ENCODE measurements around the gene GJB5. TPM values are rescaled to one million over a fixed set of nuclear protein-coding genes. Genes with fewer than 3 reads are reported as not detected.

Gene GJB5
- total RNA-seq, 4 donors from 2014 or later: not detected

- Histone ChIP-seq H3K9me3 (no peaks in the 10 kb centered on the region), H3K27me3 (peaks cover 0 to 45% (median 0%) of the 10 kb centered on the region in 4 donors), H3K36me3 (no peaks in the 10 kb centered on the region), H3K27ac (replicated peaks in 1 of 4) (no peak overlapping the region), H3K4me3 (no peak overlapping the region), H3K4me1 (peaks cover 0 to 3% (median 0%) of the 10 kb centered on the region in 4 donors)
- intact Hi-C loops (cut with DNase I): no loop called here
- no peak for TF ChIP-seq POLR2AphosphoS5 (IDR thresholded peaks at IDR 0.05)
- WGBS: 96% methylated on average over 4 of the region's 4 CpGs
- no peak for DNase-seq (ENCODE audit: extremely low spot score)
These were observed 8.7 kb upstream of the GJB5 start for GRCh38 chr1:34746101-34746500.

- TF ChIP-seq CTCF (IDR thresholded peaks at IDR 0.05) (no peak), POLR2A (IDR thresholded peaks at IDR 0.05; ENCODE audit: low read depth) (no peak), EP300 (IDR thresholded peaks at IDR 0.05) (no peak), POLR2AphosphoS5 (IDR thresholded peaks at IDR 0.05) (no peak)
- WGBS: 66% methylated on average over 18 of the region's 18 CpGs
- H3K36me3 ChIP-seq: no peaks in the 10 kb centered on the region
- peaks cover 0 to 42% (median 0%) of the 10 kb centered on the region in 4 donors for H3K27me3 ChIP-seq
- DNase-seq (ENCODE audit: extremely low spot score): no peak
- no peak overlapping the region for H3K27ac ChIP-seq (replicated peaks in 1 of 4)
- H3K4me3 ChIP-seq: no peak overlapping the region
- peaks cover 0 to 3% (median 0%) of the 10 kb centered on the region in 4 donors for H3K4me1 ChIP-seq
- H3K9me3 ChIP-seq: no peaks in the 10 kb centered on the region
- intact Hi-C loops (cut with DNase I): no loop called here
These were observed 7.8 kb upstream of the GJB5 start for GRCh38 chr1:34746785-34747637.

GRCh38 chr1:34747638-34747941 lies 7.3 kb upstream of the GJB5 start:
- TF ChIP-seq POLR2A (IDR thresholded peaks at IDR 0.05; ENCODE audit: low read depth) (no peak), POLR2AphosphoS5 (IDR thresholded peaks at IDR 0.05) (no peak), EP300 (IDR thresholded peaks at IDR 0.05) (no peak), CTCF (IDR thresholded peaks at IDR 0.05) (no peak)
- 64% methylated on average over 6 of the region's 6 CpGs for WGBS
- Histone ChIP-seq H3K27ac (replicated peaks in 1 of 4) (no peak overlapping the region), H3K27me3 (peaks cover 0 to 37% (median 0%) of the 10 kb centered on the region in 4 donors), H3K4me1 (peaks cover 0 to 1% (median 0%) of the 10 kb centered on the region in 4 donors), H3K36me3 (no peaks in the 10 kb centered on the region), H3K4me3 (no peak overlapping the region), H3K9me3 (no peaks in the 10 kb centered on the region)
- no peak for DNase-seq (ENCODE audit: extremely low spot score)
- intact Hi-C loops (cut with DNase I): no loop called here

GRCh38 chr1:34749992-34750391 lies 4.9 kb upstream of the GJB5 start:
- Histone ChIP-seq H3K4me1 (no peaks in the 10 kb centered on the region), H3K4me3 (no peak overlapping the region), H3K9me3 (no peaks in the 10 kb centered on the region), H3K36me3 (no peaks in the 10 kb centered on the region), H3K27me3 (peaks cover 0 to 41% (median 0%) of the 10 kb centered on the region in 4 donors), H3K27ac (replicated peaks in 1 of 4) (no peak overlapping the region)
- WGBS: 57% methylated on average over 8 of the region's 8 CpGs
- intact Hi-C loops (cut with DNase I): no loop called here
- TF ChIP-seq CTCF (IDR thresholded peaks at IDR 0.05) (no peak), EP300 (IDR thresholded peaks at IDR 0.05) (no peak)
- no peak for DNase-seq (ENCODE audit: extremely low spot score)

- Histone ChIP-seq H3K36me3 (no peaks in the 10 kb centered on the region), H3K9me3 (no peaks in the 10 kb centered on the region), H3K27ac (replicated peaks in 1 of 4) (no peak overlapping the region), H3K4me1 (no peaks in the 10 kb centered on the region), H3K27me3 (peaks cover 0 to 48% (median 0%) of the 10 kb centered on the region in 4 donors), H3K4me3 (no peak overlapping the region)
- TF ChIP-seq CTCF (IDR thresholded peaks at IDR 0.05): no peak
- no peak for TF ChIP-seq POLR2A (IDR thresholded peaks at IDR 0.05; ENCODE audit: low read depth)
- TF ChIP-seq EP300 (IDR thresholded peaks at IDR 0.05): no peak
- TF ChIP-seq POLR2AphosphoS5 (IDR thresholded peaks at IDR 0.05): no peak
- intact Hi-C loops (cut with DNase I): no loop called here
- WGBS: 86% methylated on average over 5 of the region's 5 CpGs
- no peak for DNase-seq (ENCODE audit: extremely low spot score)
These were observed 4.2 kb upstream of the GJB5 start for GRCh38 chr1:34750610-34751009.

Measured in esophagus muscularis mucosa (tissue), 4 donors.